Mesothelial cell of epicardium (in vitro differentiated cells): ENCODE data around the gene A2M. TPM values are rescaled to one million over a fixed set of nuclear protein-coding genes. Genes with fewer than 3 reads are reported as not detected.
A peak's percentile ranks its signal among the peaks of the same experiment; 100 is the strongest.

Source experiments
- DNase-seq, 2 experiments: peaks; one replicate each; pipeline ENCODE4 v3.0.0; 2021; ENCODE audit warnings: low spot score in 2 of 2; ENCODE audit not compliant: unreplicated experiment in 2 of 2
- H3K27ac Mint-ChIP-seq: 2 replicates; pipeline ENCODE4 v1.8.0; 2021; ENCODE audit warnings: mixed read lengths
- H3K27me3 Mint-ChIP-seq: 2 replicates; pipeline ENCODE4 v1.8.0; 2021; ENCODE audit warnings: low read depth, mixed read lengths
- H3K36me3 Mint-ChIP-seq: 2 replicates; pipeline ENCODE4 v1.8.0; 2021; ENCODE audit warnings: mixed read lengths
- H3K4me1 Mint-ChIP-seq: 2 replicates; pipeline ENCODE4 v1.8.0; 2021; ENCODE audit warnings: mixed read lengths
- H3K4me3 Mint-ChIP-seq: 2 replicates; pipeline ENCODE4 v1.8.0; 2021; ENCODE audit warnings: mild to moderate bottlenecking, moderate library complexity, mixed read lengths
- H3K9me3 Mint-ChIP-seq: 2 replicates; pipeline ENCODE4 v1.8.0; 2021; ENCODE audit warnings: mixed read lengths
- CTCF ChIP-seq: fragments of 200-600 bp; sonication (generic); IDR thresholded peaks from one replicate; pipeline ENCODE4 v1.5.0; 2021; ENCODE audit warnings: antibody characterized with exemption; ENCODE audit not compliant: unreplicated experiment
- total RNA-seq: library from RNA; stranded (reverse); gene quantifications from 3 replicates; pipeline ENCODE4 v1.2.1, GENCODE V29; 2021

Gene A2M
- total RNA-seq, 1 donor from 2014 or later = 3.8 TPM

- peak; percentile 91 for TF ChIP-seq CTCF
- no peak for DNase-seq
- Mint-ChIP-seq H3K27ac (no peak overlapping the region), H3K27me3 (no peaks in the 10 kb centered on the region), H3K4me1 (no peaks in the 10 kb centered on the region), H3K4me3 (no peak overlapping the region), H3K9me3 (no peaks in the 10 kb centered on the region), H3K36me3 (no peaks in the 10 kb centered on the region)
Measured at GRCh38 chr12:9039397-9039977, 76.2 kb downstream of the A2M start.

DNA sequence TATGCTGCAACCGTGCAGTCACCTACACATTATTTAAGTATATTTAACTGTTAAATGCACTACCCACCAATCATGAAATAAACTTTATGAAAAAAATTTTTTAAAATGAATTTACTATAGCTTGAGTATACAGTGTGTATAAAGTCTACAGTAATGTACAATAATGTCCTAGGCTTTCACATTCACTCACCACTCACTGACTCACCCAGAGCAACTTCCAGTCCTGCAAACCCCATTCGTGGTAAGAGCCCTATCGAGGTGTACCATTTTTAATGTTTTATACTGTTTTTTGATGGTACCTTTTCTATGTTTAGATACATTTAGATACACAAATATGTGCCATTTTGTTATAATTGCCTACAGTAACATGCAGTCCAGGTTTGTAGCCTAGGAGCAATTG is 78.3 kb downstream of the A2M start:
- Mint-ChIP-seq H3K27me3 (no peaks in the 10 kb centered on the region), H3K27ac (no peak overlapping the region), H3K36me3 (no peaks in the 10 kb centered on the region), H3K9me3 (peaks cover 6% of the 10 kb centered on the region), H3K4me1 (no peaks in the 10 kb centered on the region), H3K4me3 (no peak overlapping the region)
- TF ChIP-seq CTCF = no peak
- DNase-seq = no peak

DNA sequence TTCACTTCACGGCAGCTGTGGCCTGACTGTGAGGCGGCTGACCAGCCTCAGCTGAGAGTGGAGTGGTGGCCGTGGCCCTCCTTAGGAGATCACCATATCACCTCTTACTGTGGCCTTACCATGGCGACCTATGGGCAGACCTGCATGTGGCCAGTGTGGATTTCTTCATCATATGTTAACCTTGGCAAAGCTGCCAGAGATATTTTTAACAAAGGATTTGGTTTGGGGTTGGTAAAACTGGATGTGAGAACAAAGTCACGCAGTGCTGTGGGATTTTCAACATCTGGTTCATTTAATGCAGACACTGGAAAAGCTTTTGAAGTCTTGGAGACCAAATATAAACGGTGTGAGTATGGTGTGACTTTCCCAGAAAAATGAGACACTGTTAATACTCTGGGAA is 79.5 kb downstream of the A2M start:
- TF ChIP-seq CTCF = no peak
- Mint-ChIP-seq H3K4me1 (no peaks in the 10 kb centered on the region), H3K9me3 (peaks cover 6% of the 10 kb centered on the region), H3K27ac (no peak overlapping the region), H3K4me3 (no peak overlapping the region), H3K36me3 (no peaks in the 10 kb centered on the region), H3K27me3 (no peaks in the 10 kb centered on the region)
- DNase-seq = no peak

GRCh38 chr12:9034095-9034494 is 81.6 kb downstream of the A2M start:
- DNase-seq = no peak
- no peaks in the 10 kb centered on the region for H3K27me3 Mint-ChIP-seq
- H3K4me1 Mint-ChIP-seq = no peaks in the 10 kb centered on the region
- TF ChIP-seq CTCF = no peak
- H3K9me3 Mint-ChIP-seq = peaks cover 6% of the 10 kb centered on the region
- no peak overlapping the region for H3K27ac Mint-ChIP-seq
- no peaks in the 10 kb centered on the region for H3K36me3 Mint-ChIP-seq
- H3K4me3 Mint-ChIP-seq = no peak overlapping the region

GRCh38 chr12:9033265-9033887 is 82.3 kb downstream of the A2M start:
- H3K4me1 Mint-ChIP-seq = no peaks in the 10 kb centered on the region
- no peak for TF ChIP-seq CTCF
- H3K27me3 Mint-ChIP-seq = no peaks in the 10 kb centered on the region
- H3K4me3 Mint-ChIP-seq = no peak overlapping the region
- DNase-seq = no peak
- H3K36me3 Mint-ChIP-seq = no peaks in the 10 kb centered on the region
- H3K27ac Mint-ChIP-seq = no peak overlapping the region
- H3K9me3 Mint-ChIP-seq = peaks cover 9% of the 10 kb centered on the region
